Mononuclear cell (primary cell): ENCODE results near the gene RABL3. TPM values are rescaled to one million over a fixed set of nuclear protein-coding genes. Genes with fewer than 3 reads are reported as not detected.
"Not testable (repeated sequence)": the region's sequence is repeated elsewhere in the genome, so short reads cannot be mapped to it uniquely, and the experiment has no call there.

ENCODE experiments used
- H3K27me3 ChIP-seq: 2 replicates; pipeline ENCODE4 v1.6.0; 2011; ENCODE audit warnings: low read length, control low read depth; ENCODE audit not compliant: insufficient read depth
- H3K4me1 ChIP-seq: 2 replicates; pipeline ENCODE4 v1.5.1; 2011; ENCODE audit warnings: mild to moderate bottlenecking, low read length, control low read depth; ENCODE audit not compliant: insufficient read depth
- H3K4me3 ChIP-seq: 2 replicates; pipeline ENCODE4 v1.5.1; 2011; ENCODE audit warnings: mild to moderate bottlenecking, low read length, moderate library complexity
- H3K9me3 ChIP-seq: 2 replicates; pipeline ENCODE4 v1.5.1; 2011; ENCODE audit warnings: low read depth, mild to moderate bottlenecking, control low read depth, low read length
- total RNA-seq: library from RNA; depleted of rRNA; stranded (reverse); fragments of >200 nt; gene quantifications from one replicate; pipeline ENCODE4 v1.2.3, GENCODE V29; 2012

RABL3 gene
- total RNA-seq, 1 donor: 13.7 TPM

- Histone ChIP-seq H3K27me3 (no peaks in the 10 kb centered on the region), H3K4me1 (no peaks in the 10 kb centered on the region), H3K9me3 (no peaks in the 10 kb centered on the region), H3K4me3 (no peak overlapping the region)
These were observed 15.5 kb downstream of the RABL3 start for GRCh38 chr3:120726791-120727190.

- not testable (repeated sequence) for H3K27me3 ChIP-seq, H3K9me3 ChIP-seq
- Histone ChIP-seq H3K4me1 (peaks cover 11% of the 10 kb centered on the region), H3K4me3 (peak overlapping the region; percentile 3)
These were observed 23.0 kb downstream of the RABL3 start for GRCh38 chr3:120719167-120719834.

DNA sequence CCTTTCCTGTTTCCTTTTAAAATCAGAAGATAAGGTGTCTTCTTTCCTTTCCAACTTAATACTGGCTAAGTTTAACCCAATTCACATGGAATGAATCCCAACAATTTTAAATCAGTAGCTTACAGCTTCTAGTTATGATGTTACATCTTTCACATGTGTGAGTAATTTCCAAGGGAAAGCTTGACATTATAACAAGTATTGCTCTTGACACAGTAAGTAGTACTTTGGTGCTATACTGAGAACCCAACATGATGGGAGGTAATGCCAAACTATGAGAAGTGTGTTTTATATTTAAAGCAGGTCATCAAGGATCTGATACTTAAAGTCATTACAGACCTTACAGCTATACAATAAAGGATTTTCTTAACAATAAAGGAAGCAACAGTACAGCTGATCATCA lies 29.1 kb downstream of the RABL3 start:
- no peaks in the 10 kb centered on the region for H3K27me3 ChIP-seq
- no peak overlapping the region for H3K4me3 ChIP-seq
- H3K4me1 ChIP-seq: no peaks in the 10 kb centered on the region
- no peaks in the 10 kb centered on the region for H3K9me3 ChIP-seq

DNA sequence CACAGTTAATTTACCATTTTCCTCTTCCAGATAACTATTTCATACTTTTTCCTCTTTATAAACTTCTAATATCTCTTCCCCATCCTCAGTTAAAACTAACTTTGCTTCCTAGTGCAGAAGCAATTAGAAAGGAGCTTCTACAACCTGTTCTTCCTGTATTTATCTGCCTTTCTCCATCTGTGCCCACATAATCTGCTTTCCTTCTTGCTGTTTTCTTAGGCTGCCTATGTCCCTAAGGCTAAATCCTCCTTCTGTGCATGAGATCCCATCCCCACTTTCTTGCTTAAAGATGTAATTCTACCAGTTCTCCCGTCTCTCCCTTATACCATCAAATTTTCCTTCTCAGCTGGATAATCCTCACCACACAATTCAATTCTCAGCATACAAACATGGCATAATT lies 31.9 kb downstream of the RABL3 start:
- no peaks in the 10 kb centered on the region for H3K4me1 ChIP-seq
- H3K4me3 ChIP-seq: no peak overlapping the region
- H3K27me3 ChIP-seq: no peaks in the 10 kb centered on the region
- no peaks in the 10 kb centered on the region for H3K9me3 ChIP-seq

DNA sequence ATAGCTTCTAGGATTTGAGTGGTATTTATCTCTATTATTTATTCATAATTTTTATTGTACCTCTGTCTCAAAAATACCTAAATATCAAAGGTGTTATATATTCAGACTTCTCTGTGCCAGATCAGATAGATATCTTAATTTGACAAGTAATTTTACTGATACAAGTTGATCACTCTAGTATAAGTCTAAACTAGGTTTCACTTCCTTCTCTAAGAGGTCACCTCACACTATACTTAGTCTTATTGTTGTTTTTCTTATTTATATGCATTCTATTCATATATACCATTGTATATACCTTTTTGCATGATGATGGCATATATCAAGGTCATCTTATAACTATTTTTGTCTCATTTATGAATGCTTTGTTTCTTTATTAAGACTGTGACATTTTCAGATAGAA lies 33.9 kb downstream of the RABL3 start:
- H3K4me3 ChIP-seq: no peak overlapping the region
- no peaks in the 10 kb centered on the region for H3K9me3 ChIP-seq

DNA sequence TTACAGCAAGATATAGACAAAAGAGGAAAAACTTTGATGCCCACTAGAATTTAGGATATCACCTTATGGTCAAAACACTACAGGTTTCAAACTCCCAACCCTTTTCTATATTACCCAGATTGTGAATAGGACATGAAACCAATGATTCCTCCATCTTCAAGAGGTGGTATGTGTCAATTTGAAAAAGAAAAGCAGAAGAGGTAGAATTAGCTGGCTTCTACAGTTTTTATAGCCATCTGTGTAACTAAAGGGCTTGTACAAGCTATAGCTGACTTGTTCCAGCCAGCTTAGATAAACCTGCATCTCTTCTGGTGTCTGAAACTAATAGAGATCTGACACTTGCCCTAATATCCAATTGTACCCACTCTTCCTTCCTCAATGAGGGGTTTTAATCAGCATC lies 35.4 kb downstream of the RABL3 start:
- no peaks in the 10 kb centered on the region for H3K4me1 ChIP-seq
- H3K9me3 ChIP-seq: no peaks in the 10 kb centered on the region
- H3K4me3 ChIP-seq: no peak overlapping the region
- no peaks in the 10 kb centered on the region for H3K27me3 ChIP-seq

More for the DNA sequence above, 33.9 kb downstream of the RABL3 start:
- Histone ChIP-seq H3K27me3 (no peaks in the 10 kb centered on the region), H3K4me1 (no peaks in the 10 kb centered on the region)

GRCh38 chr3:120705884-120706582 lies 36.3 kb downstream of the RABL3 start:
- Histone ChIP-seq H3K27me3 (no peaks in the 10 kb centered on the region), H3K4me3 (no peak overlapping the region), H3K9me3 (no peaks in the 10 kb centered on the region)

GRCh38 chr3:120699333-120699732 lies 43.0 kb downstream of the RABL3 start:
- Histone ChIP-seq H3K9me3 (no peaks in the 10 kb centered on the region), H3K27me3 (no peaks in the 10 kb centered on the region), H3K4me1 (no peaks in the 10 kb centered on the region), H3K4me3 (no peak overlapping the region)

More at GRCh38 chr3:120705884-120706582, 36.3 kb downstream of the RABL3 start:
- H3K4me1 ChIP-seq: no peaks in the 10 kb centered on the region

- H3K9me3 ChIP-seq: no peaks in the 10 kb centered on the region
- no peak overlapping the region for H3K4me3 ChIP-seq
- no peaks in the 10 kb centered on the region for H3K27me3 ChIP-seq
- H3K4me1 ChIP-seq: no peaks in the 10 kb centered on the region
These were observed 48.7 kb downstream of the RABL3 start for GRCh38 chr3:120693439-120694171.

GRCh38 chr3:120689395-120689794 lies 52.9 kb downstream of the RABL3 start:
- Histone ChIP-seq H3K4me3 (no peak overlapping the region), H3K27me3 (no peaks in the 10 kb centered on the region), H3K9me3 (no peaks in the 10 kb centered on the region), H3K4me1 (no peaks in the 10 kb centered on the region)

DNA sequence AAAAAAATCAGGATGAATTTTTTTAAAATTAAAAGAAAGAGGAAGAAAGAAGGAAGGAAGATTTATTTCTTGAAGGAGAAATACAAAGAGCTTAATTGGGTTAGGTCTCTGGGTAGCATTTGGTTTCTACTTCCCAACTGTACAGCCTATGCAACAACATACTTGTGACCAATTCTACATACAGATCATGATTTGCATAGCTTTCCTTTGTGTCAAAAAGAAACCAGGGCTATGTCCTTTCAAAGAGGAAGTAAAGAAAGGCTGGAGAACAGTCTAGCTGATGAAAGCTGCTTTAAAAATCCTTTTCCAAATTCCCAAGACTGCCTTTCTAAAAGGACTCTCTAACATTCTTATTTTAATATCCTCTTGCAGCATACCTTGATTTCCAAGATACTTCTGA lies 54.2 kb downstream of the RABL3 start:
- H3K9me3 ChIP-seq: no peaks in the 10 kb centered on the region
- H3K4me1 ChIP-seq: no peaks in the 10 kb centered on the region
- H3K4me3 ChIP-seq: no peak overlapping the region
- no peaks in the 10 kb centered on the region for H3K27me3 ChIP-seq

GRCh38 chr3:120685411-120685810 lies 56.9 kb downstream of the RABL3 start:
- Histone ChIP-seq H3K27me3 (no peaks in the 10 kb centered on the region), H3K4me3 (no peak overlapping the region), H3K4me1 (no peaks in the 10 kb centered on the region), H3K9me3 (no peaks in the 10 kb centered on the region)

- no peak overlapping the region for H3K4me3 ChIP-seq
- no peaks in the 10 kb centered on the region for H3K9me3 ChIP-seq
- H3K27me3 ChIP-seq: no peaks in the 10 kb centered on the region
- no peaks in the 10 kb centered on the region for H3K4me1 ChIP-seq
These were observed 57.4 kb downstream of the RABL3 start for GRCh38 chr3:120684896-120685295.

- Histone ChIP-seq H3K9me3 (no peaks in the 10 kb centered on the region), H3K27me3 (no peaks in the 10 kb centered on the region), H3K4me1 (peaks cover 6% of the 10 kb centered on the region), H3K4me3 (no peak overlapping the region)
These were observed 58.5 kb downstream of the RABL3 start for GRCh38 chr3:120683671-120684301.

DNA sequence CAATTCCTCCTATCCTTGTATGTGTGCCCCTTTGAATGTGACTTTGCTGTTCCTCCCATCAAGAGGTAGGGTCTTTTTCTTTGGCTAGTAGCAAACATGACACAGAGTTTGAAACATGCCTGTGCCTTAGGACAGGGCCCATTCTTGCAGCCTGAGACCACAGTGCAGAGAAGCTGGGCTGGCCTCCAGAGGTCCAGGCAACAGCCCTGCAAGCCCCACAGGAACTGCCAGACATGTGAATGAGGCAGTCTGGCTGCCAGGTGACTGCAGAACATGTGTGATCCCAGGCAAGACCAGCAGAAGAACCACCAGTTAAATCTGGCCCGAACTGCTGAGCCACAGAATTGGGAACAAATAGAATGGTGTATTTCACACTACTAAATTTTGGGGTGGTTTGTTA lies 59.1 kb downstream of the RABL3 start:
- Histone ChIP-seq H3K27me3 (no peaks in the 10 kb centered on the region), H3K4me1 (peaks cover 12% of the 10 kb centered on the region), H3K9me3 (no peaks in the 10 kb centered on the region), H3K4me3 (no peak overlapping the region)
